NCI-H128 (cell line): ENCODE data around the gene TSACC.
"Not testable (repeated sequence)": the region's sequence is repeated elsewhere in the genome, so short reads cannot be mapped to it uniquely, and the experiment has no call there.

Source experiments
- DNase-seq: peaks from one replicate; lab custom pipeline; 2025; ENCODE audit not compliant: unreplicated experiment; lab: John Stamatoyannopoulos, UW

The TSACC gene

DNA sequence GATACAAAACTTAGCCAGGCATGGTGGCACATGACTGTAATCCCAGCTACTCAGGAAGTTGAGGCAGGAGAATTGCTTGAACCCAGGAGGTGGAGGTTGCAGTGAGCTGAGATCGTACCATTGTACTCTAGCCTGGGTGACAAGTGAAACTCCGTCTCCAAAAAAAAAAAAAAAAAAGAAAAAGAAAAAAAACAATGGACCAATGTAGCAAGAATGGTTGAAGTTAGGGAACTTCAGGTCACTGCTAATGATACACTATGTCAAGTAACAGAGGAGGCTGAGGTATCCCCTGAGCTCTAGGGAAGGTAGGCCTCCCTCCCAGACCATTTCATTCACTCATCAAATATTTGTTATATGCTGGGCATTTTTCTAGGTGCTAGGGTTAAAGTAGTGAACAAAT, 7.7 kb downstream of the TSACC start:
- not testable (repeated sequence) for DNase-seq

DNA sequence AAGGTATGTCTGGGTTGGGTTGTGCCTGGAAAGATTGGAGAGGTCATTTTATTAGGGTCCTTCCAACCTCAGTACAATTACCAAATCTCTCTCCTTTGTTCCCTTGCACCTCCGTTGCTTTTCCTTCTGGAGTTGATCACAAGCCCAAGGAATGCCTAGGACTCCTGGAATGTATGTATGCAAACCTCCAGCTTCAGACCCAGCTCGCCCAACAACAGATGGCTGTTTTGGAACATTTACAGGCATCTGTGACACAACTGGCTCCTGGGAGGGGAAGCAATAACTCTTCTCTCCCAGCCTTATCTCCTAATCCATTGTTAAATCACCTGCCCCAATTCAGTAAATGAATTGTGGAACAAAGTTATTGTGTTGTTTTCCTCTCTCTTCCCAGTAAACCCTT, 8.3 kb downstream of the TSACC start:
- no peak for DNase-seq

DNA sequence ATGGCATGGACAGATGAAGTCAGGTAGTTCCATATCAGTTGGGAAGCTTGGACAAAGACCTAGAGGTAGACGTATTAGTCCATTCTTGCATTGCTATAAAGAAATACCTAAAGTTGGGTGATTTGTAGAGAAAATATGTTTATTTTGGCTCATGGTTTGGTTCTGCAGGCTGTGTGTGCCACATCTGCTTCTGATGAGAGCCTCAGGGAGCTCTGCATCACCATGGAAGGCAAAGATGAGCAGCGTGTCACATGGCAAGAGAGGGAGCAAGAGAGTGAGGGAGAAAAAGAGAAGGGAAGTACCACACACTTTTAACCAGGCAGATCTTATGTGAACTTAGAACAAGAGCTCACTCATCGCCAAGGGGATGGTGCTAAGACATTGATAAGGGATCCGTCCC, 9.0 kb downstream of the TSACC start:
- DNase-seq: no peak

DNA sequence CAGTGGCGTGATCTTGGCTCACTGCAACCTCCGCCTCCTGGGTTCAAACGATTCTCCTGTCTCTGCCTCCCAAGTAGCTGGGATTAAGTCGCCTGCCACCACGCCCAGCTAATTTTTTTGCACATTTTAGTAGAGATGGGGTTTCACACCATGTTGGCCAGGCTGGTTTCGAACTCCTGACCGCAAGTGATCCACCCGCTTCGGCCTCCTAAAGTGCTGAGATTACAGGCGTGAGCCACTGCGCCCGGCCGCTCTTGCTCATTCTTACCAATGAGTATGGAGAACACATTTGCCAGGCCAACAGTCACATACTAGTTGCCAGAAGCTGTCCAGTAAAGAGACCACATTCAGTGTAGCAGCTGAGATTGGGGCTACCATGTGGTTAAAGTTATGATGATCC, 14.2 kb downstream of the TSACC start:
- not testable (repeated sequence) for DNase-seq

DNA sequence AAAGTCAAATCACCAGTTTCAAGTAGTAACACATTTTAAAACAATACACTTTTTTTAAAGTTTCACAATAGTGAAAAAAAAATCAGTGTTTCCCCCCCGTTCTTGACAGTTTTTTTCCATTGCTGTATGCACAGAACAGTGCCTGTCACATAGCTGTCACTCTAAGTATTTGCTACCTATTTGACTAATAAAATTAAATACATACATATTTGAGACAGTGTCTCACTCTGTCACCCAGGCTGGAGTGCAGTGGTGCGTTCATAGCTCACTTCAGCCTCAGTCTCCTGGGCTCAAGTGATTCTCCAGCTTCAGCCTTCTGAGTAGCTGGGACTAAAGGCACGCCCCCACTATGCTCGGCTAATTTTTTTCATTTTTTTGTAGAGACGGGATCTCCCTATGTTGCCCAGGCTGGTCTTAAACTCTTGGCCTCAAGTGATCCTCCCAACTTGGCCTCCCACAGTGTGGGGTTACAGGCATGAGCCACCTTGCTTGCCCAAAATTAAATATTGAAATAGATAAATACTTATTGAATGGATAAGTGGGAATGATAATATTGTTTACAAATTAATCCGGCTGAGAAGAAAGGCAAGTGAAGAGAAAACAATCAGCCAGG, 18.0 kb downstream of the TSACC start:
- DNase-seq: no peak

DNA sequence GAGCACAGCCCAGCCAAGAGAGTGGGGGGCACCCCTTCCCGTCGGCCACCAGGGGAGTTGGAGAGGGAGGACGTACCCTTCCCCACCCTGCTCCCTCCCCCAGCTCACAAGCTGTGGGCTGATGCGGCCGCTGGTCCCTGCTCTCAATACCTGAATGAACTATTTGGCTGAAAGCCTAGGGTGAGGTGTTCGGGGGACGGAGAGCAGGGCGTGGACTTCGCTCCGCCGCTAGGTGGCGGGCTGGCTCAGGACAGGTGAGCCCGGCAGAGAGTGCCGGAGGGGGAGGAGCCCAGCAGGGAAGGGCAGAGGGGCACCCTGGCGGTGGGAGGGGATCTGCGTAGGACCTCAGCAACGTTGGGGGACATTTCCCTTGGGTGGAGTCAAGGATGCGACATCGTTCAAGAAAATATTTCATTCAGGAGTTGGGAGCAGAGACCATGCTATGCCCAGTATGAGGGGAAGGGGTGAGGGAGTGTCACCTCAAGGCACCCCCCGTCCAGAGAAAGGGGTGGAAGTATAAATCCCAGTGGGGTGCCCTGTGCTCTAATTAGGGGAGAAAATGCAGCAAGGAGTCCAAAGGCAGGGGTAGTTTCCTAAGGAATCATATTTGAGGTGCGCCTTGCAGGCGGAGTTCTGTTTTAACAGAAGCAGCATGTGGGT, 18.7 kb downstream of the TSACC start:
- DNase-seq: peak; percentile 86

DNA sequence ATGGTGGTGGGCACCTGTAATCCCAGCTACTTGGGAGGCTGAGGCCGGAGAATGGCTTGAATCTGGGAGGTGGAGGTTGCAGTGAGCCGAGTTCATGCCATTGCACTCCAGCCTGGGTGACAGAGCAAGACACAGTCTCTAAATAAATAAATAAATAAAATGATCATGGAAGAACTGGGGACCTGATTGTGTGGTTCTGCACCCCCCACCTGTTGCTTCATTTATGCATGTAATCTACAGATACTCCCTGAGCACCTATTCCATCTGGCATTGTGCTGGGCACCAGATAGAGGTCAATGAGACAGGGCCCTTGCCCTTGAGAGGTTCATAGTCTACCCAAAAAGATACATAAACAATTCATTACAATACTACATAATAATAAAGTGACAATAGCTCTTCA, 19.7 kb downstream of the TSACC start:
- no peak for DNase-seq

DNA sequence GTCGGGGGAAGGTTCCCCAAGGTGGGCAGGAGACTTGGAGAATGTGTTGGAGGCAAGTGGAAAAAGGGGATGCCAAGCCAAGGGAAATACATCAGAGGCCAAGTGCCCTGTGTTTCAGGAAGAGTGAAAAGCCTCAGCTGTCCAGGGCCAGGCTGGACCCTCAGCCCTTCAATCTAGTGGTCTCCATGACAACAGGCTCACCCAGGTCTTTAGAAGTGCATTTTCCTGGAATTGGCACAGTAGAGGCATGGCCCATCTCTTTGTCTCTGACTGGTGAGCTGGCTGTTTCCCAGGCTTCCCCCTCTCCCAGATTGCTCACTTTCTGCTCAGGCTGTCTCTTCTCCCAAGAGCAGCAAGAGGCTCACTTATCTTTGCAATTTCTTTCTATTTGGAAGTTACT, 20.3 kb downstream of the TSACC start:
- DNase-seq: no peak

DNA sequence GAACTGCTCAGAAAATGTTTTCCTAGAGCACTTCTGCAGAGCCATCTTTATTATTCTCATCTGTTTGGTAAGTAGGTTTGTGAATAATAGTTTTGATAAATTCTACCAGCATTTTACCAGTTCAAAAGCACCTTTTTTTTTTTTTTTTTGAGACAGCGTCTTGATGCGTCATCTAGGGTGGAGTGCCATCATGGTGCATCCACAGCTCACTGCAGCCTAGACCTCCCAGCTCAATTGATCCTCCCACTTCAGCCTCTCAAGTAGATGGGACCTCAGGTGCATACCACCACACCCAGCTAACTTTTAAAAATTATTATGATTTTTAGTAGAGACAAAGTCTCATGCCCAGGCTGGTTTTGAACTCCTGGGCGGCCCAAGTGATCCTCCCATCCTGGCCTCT, 20.9 kb downstream of the TSACC start:
- no peak for DNase-seq

DNA sequence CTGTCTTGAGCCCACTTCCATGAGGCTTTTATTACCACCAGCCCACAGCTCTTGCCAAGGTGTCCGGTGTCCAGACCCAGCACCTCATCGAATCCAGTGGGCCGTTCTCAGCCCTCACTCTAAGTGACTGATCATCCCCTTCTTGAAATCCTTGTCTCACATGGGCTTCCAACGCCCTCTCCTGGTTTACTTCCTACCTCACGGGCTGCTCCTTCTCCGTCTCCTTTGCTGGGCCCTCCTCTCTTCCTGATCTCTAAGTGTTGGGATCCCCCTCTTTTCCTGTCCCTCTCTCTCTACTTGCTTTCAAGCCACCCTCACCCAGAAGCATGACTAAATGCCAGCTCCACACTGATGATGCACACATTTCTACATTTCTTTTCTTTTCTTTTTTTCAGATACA, 21.6 kb downstream of the TSACC start:
- no peak for DNase-seq

DNA sequence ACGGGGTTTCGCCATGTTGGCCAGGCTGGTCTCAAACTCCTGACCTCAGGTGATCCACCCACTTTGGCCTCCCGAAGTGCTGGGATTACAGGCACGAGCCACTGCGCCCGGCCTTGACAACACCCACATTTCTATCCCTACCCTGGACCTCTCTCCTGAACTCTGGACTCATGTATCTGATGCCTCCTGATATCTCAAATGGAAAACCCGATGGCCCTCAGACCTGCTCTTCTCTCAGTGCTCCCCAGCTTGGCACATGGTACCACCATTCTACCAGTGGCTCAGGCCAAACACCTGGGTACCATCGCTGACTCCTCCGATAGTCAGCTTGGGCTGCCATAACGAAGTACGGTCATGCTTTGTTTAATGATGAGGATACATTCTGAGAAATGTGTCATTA, 22.2 kb downstream of the TSACC start:
- no peak for DNase-seq

DNA sequence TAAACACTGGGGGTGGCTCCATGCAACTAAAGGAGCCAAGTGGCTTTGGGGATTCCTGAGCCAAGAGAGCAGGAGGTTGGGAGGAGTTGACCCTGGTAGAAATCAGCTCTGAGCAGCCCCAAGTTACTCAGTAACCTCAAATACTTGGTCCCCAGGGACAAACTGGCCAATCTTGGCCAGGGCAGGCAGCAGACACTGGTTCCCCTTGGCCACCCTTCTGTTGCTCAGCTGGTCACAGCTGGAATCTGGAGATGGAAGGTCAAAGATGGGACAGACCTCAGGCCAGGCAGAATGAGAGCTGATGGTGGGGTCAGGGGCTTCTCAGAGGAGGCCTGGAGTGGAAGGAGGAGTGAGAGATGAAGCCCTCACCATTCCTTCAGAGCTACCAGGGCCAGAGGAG, 27.4 kb downstream of the TSACC start:
- DNase-seq: no peak

DNA sequence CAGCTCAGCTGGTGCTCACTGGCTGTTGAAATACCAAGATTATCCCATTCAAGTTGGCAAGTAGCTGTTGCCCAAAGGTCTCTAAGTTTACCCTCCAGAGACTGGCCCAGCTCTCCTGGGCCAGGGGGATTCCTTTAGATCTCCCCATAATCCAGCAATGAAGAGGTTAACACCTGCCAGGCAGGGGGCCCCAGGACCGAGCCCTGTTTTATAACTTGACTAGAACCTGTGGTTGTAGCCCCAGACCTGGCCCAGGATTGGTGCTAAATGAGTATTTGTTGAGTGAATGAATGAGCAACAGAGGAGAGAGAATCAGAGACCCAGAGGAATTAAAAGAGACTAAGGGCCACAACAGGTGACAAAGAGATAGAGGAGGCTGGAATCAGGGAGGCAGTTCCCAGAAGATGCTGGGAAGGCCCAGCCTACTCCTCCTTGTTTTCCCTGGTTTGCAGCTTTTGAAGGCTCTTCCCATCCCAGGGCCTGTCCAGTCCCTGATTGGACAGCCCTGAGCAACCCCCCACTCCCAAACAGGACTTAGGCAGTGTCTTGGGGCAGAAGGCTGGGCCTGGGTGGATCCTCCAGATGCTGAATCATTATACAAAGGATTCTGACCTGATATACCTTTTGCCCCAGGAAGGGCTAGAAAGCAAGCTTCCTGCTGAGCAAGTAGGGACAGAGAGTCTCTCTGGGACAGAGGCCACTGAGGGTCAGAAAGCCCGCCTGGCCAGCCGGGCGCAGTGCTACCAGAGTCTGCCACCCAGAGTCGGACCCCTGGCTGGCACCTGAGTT, 28.2 kb downstream of the TSACC start:
- DNase-seq: no peak

DNA sequence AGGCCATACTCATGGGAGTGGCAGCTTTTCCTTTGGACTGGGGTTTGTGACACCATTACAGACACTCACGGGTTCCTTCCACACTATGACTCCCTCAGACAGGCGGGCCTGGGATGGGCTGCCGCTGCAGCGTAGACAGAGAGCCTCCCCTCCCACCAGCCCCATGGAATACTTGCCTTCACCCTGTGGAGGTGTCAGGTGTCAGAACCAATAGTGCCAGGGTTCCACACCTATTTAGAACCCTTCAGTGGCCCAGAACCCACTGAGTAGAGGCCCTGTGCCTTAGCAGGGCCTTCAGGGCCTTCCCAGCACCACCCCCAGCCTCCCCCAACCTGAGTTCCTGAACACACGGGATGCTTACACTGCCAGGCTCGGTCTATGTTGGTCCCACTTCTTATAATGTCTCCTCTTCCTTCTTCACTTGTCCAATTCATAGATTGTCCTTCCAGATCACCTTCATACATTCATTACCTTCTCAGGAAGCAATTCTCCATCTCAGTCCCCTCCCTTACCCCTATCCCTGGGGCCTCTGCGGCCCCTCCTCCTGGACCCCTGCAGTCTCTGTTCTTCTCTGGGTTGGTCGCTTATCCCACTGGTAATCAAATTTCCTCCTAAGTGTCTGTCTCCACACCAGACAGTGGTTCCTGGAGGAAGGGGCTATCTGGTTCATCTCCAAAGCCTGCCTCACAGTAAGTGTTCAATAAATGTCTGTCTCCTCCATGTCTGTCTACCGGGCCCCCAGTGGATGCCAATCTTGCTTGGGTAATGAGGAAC, 29.2 kb downstream of the TSACC start:
- DNase-seq: no peak

DNA sequence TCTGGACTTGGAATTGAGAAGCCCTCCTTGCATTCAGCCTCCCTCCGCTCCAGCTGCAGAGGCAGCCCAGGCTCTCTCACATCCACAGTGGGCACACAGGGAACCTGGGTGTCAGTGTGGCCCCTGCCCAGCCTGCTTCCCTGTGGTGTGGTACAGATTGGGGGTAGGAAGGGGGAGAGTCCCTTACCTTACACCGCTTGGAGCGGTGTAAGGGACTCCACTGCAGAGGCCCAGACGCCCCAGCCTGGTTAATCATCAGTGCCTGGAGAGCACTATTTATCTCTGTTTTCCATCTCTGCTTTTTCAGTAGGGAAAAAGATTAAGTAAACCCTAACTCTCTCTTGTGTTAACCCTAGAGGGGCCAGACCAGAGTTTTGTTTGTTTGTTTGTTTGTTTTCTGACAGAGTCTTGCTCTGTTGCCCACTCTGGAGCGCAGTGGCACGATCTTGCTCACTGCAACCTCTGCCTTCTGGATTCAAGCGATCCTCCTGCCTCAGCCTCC, 29.9 kb downstream of the TSACC start:
- no peak for DNase-seq

DNA sequence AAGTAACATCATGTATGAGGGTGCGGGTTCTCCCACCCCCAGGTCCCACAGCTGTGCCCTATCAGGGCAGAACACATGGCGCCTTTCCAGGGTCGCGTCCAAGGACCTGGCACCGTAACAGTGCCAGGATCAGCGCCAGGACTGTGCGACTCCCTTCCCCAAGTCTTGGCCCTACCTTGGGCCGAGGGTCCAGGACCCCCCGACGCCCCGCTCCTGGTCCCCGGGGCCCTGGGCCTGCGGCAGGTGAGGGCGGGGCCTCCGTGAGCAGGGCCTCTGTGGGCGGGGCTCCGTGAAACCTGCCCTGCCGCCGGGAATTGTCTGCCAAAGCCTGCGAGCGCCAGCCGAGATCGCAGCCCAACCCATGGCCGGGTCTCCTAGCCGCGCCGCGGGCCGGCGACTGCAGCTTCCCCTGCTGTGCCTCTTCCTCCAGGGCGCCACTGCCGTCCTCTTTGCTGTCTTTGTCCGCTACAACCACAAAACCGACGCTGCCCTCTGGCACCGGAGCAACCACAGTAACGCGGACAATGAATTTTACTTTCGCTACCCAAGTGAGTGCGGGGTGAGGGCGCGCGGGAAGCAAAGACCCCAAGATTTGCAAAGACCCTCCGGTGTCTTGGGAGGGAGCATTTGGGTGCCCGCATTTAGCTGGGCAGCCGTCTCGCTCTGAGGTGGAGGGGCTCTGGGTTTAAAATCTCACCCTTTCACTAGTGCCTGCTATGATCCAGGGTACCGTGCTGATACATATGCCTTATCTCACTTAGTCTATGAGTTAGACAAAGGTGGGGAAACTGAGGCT, 30.8 kb downstream of the TSACC start, which contains the start of gene RHBG:
Gene RHBG, plus strand, starts transcription at position 323 of the 796 bp plus-strand sequence. Its CDS starts 39 bp downstream, at position 362.
- DNase-seq: peak; percentile 19

DNA sequence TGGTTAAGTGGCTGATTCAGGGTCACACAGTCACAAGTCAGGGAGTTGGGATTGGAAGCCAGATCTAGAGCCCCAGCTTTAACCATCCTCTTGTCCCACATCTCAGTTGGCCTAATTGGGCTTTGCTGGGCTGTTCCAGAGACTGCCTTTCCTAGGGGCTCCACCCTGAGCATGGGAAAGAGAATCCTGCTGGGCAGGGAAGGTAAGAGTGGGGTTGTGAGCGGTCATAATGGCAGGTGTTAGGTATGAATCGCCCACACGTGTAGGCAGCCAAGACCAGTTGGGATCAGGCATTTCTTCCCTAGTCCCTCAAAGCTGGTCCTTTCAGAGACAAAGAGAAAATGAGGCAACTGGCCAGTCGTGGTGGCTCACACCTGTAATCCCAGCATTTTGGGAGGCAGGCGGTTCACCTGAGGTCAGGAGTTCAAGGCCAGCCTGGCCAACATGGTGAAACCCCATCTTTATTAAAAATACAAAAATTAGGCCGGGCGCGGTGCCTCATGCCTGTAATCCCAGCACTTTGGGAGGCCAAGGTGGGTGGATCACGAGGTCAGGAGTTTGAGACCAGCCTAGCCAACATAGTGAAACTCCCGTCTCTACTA, 31.5 kb downstream of the TSACC start:
- DNase-seq: not testable (repeated sequence)

DNA sequence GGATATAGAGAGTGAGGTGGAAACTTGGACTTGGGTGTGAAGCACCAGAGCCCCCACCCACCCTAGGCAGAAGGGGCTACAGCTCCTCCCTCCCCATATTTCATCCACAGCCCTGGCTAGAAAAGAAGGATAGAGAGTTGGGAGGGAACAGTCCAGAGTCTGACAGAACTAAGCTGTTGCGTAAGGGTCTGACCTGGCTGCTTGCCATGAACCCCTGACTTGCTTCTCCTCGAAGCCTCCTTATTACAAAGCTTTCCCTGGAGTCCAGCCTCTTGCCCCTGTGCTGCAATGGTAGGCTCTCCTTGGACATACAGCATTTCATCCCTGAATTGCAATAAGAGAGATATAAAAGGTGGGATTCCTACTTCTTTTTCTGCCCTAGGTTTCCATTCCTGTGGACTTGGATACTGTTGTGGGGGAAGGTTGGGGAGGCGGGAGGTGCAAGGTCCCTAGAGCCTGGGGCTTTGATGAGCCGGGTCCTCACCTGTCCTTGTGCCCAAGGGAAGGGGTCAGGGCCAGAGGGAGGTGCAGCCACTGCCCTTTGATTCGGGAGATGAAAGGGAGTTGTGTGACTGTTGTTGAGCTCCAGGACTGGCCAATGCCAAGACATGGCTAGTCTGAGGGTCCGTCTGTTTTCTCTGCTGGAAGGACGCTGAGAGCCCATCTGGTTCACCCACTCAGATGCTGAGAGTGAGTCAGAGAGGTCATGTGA, 33.4 kb downstream of the TSACC start:
- no peak for DNase-seq

DNA sequence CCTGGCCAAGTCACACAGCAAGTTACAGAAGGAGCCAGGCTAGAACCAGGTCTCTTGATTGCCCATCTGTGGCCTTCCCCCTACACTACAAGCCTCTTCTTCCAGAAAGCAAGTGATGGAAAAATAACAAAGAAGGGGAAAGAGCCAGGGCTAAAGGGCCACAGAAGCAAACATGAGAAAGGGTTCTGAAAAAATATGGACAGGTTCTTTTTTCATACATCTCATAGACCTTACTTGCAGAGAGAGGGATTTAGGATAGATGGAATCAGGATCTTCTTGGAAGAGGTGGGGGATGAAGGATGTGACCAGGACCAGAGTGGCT, 33.9 kb downstream of the TSACC start:
- no peak for DNase-seq

DNA sequence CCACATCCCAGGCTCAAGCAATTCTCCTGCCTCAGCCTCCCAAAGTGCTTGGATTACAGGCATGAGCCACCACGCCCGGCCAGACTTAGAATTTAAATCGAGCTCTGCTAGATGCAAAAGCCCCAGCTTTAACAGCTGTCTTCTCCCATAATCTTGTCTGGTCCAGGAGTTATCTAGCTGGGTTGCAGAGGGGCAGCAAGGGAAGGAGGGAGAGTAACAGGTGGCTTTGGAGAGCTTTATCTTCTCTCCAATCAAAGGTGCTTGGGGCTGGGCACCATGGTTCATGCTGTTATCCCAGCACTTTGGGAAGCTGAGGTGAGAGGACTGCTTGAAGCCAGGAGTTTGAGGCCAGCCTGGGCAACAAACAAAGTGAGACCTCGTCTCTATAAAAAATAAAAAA, 34.5 kb downstream of the TSACC start:
- no peak for DNase-seq
